GM18868 (cell line): ENCODE results near the gene DIAPH2.

Experiments used
- ATAC-seq: cut with Tn5 transposase; IDR thresholded peaks from one replicate; pipeline ENCODE4 v1.9.1; 2021; ENCODE audit warnings: mild to moderate bottlenecking, moderate library complexity; ENCODE audit not compliant: unreplicated experiment

Gene DIAPH2

DNA sequence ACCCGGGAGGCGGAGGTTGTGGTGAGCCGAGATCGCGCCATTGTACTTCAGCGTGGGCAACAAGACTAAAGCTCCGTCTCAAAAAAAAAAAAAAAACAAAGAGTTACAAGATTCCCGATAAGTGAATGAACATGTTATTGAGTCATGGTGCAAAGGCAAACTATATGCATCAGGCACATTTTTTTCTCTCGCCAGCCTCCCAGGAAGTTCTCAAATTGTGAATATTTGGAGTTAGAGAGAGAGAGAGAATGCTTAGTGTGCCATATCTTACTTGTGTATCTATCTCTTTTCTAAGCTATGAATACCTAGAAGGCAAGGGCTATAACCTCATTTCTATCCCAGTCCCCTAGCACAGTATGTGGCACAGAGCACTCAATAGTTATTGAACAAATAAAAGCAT is 599.9 kb downstream of the DIAPH2 start:
- no peak for ATAC-seq

DNA sequence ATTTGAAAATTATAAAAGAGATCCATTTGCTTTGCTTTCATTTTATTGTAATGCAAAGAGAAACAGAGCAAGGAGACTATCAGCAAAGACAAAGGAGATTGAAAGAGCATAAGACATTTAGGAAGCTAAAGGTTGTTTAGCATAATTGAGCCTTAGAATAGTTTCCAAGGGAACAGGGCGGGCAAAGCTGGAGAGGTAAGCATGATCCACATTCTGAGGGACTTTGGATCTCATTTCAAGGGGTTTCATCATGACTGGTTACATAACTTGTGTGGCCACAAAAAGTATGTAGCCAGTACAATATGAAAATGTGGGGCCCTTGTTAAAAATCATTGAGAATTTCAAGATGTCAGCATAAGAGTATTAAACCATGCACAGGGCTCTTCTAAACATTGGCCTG is 605.6 kb downstream of the DIAPH2 start:
- ATAC-seq: no peak

DNA sequence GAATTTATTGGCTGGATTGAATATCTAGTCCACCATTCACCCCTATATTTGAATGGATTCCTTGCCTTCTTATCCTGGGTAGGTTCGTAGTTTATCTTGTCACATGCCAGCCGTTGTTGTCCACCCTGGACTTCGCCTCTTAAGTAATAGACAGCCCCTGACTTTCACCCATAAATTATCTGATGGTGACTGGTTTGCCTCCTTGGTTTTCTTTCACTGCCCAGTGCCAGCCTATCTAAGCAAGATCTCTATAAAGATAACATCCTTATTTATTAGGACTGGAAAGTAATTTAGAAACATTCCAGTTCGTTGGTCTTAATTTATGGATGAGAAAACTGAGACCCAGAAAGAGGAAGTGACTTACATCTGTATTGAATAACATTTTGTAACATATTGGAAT is 609.4 kb downstream of the DIAPH2 start:
- ATAC-seq: no peak

DNA sequence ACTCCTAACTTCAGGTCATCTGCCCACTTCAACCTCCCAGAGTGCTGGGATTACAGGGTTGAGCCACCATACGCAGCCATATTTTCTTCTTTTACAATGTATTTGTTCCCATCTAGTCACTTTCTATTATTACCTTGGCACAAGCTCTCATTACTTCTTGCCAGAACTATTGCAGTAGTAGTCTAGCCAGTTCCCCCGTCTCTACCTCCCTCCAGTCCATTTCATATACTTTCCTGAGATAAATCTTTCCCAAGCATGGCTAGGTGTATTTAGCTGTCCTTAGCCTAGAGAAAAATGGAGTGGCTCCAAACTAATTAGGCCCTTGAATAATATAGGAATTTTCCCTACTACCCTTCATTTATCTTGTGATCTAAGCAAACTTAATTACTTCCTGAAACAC is 611.3 kb downstream of the DIAPH2 start:
- ATAC-seq: no peak

DNA sequence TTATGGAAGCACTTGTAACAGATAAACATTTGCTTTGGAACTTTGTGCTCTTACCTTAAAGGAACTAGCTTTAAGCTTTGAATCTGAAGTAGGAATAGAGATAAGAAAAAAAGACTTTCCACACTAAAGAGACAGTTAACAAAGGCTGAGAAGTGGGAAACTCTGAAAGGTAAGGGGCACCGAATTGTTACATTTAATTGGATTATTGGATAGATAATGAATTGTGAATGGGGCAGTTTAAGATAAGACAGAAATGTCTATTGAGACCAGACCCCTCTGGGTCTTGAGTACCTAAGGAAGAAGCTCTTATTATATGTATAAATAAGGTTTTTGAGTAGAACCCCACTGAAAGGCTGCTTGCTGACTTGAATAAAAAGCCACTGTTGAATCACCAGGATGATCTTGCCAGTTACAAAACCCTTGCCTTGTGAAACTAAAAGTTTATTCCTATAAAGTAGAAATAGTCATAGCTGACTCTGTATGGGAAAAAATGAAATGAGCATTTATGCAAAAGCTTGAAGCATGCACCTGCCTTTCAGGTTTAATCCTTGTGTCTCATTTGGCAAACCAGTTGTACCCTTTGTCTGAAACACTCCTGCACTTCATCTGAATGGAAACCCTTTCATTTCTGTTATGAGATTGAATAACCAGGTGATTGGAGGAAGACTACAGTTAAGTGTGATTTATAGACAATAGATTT is 622.3 kb downstream of the DIAPH2 start:
- no peak for ATAC-seq

DNA sequence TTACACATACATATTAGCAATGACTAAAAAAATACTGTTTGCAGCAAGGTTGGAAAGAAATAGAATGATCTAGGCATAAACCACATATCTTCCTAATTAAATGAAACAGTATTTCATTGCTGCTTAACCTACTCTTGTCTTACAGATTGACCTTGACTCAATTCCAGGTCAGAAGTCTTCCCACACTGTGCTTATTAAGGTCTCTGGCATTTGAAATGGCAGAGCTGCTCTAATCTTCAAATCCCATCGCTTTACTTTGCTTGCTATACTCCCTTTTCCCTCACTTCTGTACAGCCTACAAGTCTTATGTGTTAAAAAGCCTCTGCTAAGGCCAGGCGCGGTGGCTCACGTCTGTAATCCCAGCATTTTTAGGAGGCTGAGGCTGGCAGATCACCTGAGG is 623.5 kb downstream of the DIAPH2 start:
- ATAC-seq: no peak

DNA sequence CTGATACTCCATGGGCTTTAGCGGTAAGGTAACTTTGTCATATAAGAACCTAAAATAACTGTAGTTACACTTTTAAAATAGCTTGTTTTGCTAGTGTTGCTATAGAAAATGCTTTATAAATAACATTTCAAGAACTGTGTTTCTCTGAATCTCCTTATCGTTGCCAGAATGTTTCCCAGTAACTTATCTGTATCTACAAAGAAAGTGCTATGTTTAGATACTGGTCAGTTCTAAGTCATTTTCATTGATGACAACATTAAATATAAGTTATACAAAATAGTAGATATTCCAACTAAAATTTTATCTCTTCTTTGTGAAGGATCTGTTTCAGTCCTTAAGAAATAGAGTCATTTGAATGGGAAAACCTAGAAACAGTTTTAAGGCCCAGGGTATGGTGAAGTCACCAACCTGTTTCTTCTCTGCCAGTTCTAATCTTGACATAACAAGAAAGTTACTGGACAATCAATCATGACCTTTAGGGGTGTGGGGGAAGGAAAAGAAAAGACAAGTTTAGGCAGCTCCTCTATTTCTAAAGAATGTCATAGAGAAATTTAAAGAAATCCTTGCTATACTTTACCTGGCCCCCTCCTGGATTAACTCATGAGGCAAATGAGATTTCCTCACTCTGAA is 625.0 kb downstream of the DIAPH2 start:
- no peak for ATAC-seq

DNA sequence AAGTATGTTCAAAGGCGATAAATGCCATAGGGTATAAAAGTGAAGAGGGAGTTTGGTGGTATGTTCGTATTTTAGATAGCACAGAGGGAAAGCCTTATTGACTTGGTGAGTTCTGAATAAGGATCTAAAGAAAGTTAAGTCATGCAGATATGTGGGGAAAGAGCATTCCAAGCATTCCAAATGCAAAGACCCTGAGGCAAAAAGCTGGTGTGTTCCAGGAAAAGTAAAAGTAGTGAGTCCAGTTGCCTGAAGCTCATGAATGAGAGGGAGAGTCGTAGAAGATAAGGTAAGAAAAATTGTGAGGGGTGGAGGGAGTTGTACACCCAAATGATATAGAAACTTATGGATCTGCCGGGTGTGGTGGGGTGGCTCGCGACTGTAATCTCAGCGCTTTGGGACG is 625.7 kb downstream of the DIAPH2 start:
- no peak for ATAC-seq

DNA sequence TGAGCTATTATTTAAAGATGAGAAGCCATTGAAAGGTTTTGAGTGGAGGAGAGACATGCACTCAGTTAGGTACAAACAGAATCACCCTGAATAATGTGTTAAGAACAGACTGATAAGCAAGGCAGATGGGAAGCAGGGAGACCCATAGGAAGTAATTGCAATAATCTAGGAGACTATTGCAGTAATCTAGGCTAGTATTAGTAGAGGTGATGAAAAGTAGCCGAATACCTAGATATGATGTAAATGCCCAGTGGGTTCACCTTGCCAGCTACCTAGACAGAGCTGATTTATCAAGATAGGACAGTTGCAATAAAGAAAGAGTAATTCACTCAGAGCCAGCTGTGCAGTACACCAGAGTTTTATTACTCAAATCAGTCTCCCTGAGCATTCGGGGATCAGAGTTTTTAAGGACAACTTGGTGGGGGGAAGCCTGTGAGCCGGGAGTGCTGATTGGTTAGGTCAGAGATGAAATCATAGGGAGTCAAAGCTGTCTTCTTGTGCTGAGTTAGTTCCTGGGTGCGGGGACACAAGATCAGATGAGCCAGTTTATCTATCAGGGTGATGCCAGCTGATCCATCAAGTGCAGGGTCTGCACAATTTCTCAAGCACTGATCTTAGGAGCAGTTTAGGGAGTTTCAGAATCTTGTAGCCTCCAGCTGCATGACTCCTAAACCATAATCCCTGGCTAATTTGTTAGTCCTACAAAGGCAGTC is 626.6 kb downstream of the DIAPH2 start:
- no peak for ATAC-seq

DNA sequence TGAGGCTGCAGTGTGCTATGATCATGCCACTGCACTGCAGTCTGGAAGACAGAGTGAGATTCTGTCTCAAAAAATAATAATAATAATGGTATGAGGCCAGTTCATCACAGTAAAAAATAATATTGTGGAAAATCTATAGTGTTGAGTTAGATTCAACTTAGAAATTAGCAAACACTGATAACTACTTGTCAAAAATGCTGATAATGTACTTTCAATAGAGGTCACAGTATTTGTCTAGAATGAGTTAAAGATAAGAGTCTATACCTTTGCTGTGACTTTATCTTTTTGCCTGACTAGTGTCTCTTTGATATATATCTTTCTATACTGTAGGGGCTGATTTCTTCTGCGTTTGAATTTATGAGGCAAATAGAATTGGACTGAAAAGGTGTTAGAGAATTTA is 629.7 kb downstream of the DIAPH2 start:
- no peak for ATAC-seq

DNA sequence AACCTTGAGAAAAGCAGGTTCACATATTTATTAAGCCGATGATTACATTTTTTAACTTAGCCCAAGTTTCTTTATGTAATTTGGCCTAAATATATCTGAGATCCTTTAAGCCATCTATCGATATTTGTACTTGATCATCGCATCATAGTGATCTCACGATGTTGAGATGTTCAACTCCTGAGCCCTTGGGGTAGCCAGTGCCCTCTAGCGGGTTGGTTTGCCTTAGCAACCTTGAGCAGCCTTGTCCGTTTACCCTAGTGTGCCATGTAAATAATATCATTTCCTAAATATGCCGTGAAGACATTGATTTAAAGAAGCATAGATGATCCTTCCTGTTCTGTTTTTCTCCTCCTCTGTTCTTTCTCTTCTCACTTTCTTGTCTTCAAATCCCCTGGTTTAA is 631.3 kb downstream of the DIAPH2 start:
- no peak for ATAC-seq

DNA sequence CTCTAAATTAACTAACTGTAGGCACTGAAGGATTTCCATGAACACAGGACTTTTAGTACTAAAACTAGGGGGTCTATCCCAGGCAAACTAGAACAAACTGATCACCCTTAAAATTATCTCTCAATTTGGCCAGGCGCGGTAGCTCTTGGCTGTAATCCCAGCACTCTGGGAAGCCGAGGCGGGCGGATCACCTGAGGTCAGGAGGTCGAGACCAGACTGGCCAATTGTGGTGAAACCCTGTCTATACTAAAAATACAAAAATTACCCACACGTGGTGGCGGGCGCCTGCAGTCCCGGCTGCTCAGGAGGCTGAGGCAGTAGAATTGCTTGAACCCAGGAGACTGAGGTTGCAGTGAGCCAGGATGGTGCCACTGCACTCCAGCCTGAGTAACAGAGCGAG is 635.7 kb downstream of the DIAPH2 start:
- ATAC-seq: no peak

DNA sequence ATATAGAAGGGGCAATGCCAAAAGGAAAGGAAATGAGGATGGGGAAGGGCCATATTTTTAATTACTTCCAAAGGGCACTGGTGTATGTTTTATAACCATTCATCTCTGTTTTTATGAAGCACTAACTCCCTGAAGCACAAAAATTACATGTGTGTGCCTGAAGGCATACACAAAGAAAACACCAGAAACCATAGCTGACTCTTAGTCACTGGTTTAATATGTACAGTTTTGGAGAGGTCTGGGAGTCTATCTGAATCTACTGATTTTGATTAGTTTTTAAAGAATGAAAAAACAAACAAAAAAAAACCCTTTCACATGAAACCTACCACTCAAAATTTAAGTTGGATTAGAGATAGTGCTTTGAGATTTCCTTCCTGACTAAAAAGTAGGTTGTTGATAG is 637.8 kb downstream of the DIAPH2 start:
- ATAC-seq: no peak

DNA sequence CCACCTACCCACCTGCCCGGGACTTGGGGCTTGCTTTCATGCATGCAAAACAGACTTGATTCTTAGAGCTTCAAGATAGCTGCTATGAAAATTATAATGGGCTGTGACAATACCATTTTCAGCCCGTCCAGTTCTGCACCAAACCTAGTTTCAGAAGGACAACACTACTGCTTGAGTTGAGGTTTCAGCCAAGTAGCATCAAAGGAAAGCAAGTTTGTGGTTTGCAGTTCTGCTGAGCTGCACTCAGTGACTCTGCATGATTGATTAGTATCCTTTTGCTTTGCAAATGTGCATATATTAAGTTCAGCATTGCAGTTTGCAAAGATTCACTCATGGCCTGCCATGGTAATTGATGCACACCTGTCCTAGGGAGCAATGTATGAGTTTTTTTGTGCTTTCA is 641.8 kb downstream of the DIAPH2 start:
- ATAC-seq: peak; percentile 96

DNA sequence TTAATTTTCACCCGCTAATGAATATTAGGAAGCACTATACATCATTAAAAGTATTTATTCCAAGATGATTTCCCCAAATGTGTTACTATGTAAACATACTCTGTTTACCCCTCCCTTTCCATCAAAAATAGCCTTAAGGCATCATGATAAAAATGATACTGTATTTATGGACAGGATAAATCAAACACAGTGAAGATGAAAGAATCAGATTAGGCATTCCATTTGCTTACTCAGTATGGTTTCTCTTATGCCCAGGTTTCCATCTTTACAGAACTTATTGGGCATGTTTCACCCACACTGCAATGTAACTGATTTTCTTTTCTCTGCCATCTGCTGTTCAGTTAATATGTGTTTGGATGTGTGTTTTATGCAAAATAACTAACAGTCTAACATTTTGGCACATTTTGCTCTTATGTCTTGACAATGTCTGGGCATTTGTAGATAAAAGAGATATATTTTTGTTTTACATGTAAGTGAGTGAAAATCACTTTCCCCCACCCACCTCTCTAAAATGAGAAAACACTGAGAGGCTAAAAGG is 644.3 kb downstream of the DIAPH2 start:
- ATAC-seq: no peak

DNA sequence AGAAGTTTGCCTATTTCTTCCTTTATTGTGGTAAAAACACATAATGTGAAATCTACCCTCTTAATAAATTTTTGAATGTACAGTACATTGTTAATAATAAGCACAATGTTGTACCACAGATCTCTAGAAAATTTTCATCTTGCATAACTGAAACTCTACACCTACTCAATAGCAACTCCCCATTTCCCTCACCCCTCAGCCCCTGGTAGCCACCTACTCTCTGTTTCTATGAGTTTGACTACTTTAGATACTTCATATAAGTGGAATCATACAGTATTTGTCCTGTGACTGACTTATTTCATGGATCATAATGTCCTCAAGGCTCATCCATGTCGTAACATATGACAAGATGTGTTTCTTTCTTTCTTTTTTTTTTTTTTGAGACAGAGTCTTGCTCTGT is 645.5 kb downstream of the DIAPH2 start:
- ATAC-seq: peak; percentile 59

DNA sequence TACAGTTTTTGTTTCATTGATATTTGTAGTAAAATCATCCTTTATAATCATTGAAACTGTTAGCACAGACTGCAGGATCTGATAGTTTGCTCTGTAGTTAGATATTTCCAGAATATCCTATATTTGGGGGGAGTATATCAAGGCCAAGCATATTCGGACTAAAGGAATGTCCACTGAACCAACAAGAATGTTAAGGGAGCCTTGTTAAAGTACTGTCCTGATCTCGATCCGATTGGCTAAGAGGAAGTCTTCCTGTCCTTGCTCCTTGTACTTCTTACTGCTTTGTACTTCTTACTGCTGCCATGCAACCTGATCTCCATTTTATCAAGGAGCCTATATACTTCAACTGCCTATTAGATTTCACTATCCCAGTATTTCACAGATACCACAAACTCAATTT is 648.3 kb downstream of the DIAPH2 start:
- no peak for ATAC-seq

DNA sequence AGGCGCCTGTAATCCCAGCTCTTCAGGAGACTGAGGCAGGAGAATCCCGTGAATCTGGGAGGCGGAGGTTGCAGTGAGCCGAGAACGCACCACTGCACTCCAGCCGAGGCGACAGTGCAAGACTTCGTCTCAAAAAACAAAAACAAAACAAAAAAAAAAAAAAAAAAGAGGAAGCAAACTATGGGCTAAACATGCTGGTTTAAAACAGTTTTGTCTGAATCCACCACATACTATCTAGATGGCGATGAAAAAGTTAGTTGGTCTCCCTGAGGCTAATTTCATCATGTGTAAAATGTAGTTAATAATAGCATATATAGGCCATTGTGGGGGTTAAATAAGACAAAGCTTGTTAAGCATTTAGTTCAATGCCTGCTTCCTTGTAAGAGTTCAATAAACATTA is 650.2 kb downstream of the DIAPH2 start:
- ATAC-seq: no peak

DNA sequence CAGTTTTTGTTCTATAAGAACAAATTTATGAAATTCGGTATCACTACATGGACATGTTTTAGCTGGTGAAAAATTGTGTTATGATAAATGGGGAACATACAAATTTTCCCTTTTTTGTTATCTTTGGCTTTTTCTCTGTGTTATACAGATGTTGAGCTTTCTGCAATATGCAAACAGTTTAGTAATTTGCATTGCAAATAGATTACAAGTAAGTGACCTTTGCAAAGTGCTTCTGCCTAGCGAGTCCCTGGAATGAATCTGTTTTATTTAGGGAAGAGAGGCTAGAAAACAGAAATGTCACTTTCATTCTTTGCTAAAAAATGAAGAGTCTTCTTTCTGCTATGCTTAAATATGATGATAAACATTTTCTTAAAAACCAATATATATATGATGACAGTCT is 660.1 kb downstream of the DIAPH2 start:
- no peak for ATAC-seq

DNA sequence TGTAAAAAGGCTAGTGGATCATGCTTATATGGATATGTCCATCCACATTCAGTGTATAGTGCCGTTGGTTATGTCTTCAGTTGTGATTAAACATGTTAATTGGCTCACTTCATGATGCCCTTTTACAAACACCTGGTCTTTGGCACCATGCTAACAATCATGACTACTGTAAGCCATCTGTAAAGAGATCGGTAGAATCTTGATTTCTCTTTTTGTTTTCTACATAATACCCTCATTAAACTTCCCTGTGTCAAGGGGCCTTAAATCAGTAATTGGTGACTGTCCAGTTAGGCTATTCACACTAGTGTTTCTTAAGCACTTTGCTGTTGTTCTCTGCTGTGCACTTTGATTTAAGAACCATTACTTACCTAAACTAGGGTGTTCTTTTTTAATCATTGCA is 674.3 kb downstream of the DIAPH2 start:
- no peak for ATAC-seq

DNA sequence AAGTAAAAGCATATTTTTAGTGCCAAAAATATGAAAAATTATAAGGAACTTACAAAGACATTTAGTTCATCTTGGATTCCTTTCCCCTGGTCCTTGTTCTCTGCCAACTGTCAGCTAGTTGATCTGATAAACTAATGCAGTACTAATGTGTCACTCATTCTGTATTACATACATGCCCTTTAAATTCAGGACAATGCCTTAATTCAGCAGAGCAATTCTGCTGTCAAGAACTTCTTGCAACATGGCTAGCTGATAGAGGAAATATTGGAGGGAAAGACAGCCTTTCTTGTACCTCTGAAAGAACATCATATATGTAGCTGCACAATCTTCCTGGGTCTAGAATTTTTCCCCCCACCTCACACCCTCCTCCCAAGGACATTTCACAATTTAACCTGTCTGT is 679.2 kb downstream of the DIAPH2 start:
- no peak for ATAC-seq

DNA sequence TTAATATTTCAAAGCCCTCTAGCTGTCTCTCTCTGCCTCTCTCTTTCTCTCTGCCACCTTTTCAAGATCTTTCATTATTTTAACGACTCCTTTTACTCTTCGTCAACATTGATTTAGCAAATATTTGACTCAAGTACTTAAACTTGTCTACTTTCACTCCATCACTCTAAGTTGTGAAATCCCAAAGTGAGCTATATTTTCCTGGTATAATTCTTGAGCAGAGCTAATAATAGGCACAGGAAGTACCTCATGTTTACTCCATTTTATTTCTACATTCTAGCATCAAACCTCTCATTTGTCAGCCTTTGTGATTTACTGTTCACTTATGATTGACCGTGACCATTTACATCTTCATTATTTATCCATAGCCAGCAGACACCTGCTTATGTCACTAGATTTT is 681.6 kb downstream of the DIAPH2 start:
- no peak for ATAC-seq
